Fibroblast of the aortic adventitia (primary cell): ENCODE results near the gene MAZ. TPM values are rescaled to one million over a fixed set of nuclear protein-coding genes. Genes with fewer than 3 reads are reported as not detected.

Source experiments
- DNase-seq: peaks from one replicate; pipeline ENCODE4 v3.0.0-alpha.2; 2010; ENCODE audit warnings: low read depth
- H3K4me3 ChIP-seq: 2 replicates; pipeline ENCODE4 v1.5.1; 2011; ENCODE audit warnings: low read depth, mild to moderate bottlenecking, control low read depth, low read length, moderate library complexity
- total RNA-seq: library from RNA; depleted of rRNA; stranded (reverse); fragments of >200 nt; gene quantifications from 2 replicates; pipeline ENCODE4 v1.2.3, GENCODE V29; 2012; ENCODE audit warnings: low replicate concordance
- TF ChIP-seq, protein P1 (sequence below): IDR thresholded peaks from 2 replicates; pipeline ENCODE4 v1.5.1; 2011; ENCODE audit warnings: mild to moderate bottlenecking, low read length, control low read depth, inconsistent platforms; ENCODE audit not compliant: insufficient read depth

MAZ gene
- total RNA-seq, 1 donor: 159 TPM

DNA sequence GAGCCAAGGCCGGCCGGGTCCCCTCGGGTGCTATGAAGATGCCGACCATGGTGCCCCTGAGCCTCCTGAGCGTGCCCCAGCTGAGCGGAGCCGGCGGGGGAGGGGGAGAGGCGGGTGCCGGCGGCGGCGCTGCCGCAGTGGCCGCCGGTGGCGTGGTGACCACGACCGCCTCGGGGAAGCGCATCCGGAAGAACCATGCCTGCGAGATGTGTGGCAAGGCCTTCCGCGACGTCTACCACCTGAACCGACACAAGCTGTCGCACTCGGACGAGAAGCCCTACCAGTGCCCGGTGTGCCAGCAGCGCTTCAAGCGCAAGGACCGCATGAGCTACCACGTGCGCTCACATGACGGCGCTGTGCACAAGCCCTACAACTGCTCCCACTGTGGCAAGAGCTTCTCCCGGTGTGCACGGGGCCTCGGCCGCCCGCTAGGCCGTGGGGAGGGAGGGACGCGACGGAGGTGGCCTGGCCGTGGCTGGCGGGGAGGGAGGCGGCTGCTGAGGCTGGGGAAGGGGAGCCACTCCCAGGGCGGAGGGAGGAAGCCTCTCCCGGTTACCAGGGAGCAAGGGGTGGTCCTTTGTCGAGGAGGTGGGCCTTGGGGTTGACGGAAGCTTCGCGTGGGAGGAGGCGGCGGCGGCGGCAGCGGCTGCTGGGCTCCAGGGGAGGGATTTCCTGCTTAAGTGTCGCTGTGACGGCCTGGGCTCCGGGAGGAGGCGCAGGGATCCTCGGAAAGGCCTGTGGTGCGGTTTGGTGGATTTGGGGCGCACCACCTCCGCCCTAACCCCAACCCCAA, 1.3 kb downstream of the MAZ start:
- peak; percentile 91 for DNase-seq
- TF ChIP-seq, protein P1, sequence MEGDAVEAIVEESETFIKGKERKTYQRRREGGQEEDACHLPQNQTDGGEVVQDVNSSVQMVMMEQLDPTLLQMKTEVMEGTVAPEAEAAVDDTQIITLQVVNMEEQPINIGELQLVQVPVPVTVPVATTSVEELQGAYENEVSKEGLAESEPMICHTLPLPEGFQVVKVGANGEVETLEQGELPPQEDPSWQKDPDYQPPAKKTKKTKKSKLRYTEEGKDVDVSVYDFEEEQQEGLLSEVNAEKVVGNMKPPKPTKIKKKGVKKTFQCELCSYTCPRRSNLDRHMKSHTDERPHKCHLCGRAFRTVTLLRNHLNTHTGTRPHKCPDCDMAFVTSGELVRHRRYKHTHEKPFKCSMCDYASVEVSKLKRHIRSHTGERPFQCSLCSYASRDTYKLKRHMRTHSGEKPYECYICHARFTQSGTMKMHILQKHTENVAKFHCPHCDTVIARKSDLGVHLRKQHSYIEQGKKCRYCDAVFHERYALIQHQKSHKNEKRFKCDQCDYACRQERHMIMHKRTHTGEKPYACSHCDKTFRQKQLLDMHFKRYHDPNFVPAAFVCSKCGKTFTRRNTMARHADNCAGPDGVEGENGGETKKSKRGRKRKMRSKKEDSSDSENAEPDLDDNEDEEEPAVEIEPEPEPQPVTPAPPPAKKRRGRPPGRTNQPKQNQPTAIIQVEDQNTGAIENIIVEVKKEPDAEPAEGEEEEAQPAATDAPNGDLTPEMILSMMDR: peak; percentile 58
- H3K4me3 ChIP-seq: peak overlapping the region; percentile 75

DNA sequence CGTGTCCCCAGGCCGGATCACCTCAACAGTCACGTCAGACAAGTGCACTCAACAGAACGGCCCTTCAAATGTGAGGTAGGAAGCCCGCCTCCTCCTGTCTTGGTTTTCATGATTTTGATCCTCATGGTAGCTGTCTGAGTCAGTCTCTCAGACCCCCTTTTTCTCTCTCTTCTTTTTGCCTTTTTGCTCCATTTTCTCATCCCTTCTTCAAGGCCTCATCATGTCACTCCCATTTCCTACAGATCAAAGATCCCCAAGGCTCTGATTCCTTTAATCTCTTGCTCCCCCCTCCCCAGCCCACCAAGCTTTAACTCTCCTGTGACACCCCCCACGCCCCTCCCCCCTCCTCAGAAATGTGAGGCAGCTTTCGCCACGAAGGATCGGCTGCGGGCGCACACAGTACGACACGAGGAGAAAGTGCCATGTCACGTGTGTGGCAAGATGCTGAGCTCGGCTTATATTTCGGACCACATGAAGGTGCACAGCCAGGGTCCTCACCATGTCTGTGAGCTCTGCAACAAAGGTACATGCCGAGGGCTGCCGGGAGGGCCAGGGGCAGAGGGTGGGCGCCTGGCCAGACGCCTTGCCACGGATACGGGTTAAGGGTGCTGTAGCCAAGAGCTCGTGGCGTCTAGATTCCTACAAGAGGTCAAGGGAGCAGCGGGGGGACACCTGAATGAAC, 2.0 kb downstream of the MAZ start:
- peak overlapping the region; percentile 75 for H3K4me3 ChIP-seq
- DNase-seq: no peak
- TF ChIP-seq, protein P1: no peak

DNA sequence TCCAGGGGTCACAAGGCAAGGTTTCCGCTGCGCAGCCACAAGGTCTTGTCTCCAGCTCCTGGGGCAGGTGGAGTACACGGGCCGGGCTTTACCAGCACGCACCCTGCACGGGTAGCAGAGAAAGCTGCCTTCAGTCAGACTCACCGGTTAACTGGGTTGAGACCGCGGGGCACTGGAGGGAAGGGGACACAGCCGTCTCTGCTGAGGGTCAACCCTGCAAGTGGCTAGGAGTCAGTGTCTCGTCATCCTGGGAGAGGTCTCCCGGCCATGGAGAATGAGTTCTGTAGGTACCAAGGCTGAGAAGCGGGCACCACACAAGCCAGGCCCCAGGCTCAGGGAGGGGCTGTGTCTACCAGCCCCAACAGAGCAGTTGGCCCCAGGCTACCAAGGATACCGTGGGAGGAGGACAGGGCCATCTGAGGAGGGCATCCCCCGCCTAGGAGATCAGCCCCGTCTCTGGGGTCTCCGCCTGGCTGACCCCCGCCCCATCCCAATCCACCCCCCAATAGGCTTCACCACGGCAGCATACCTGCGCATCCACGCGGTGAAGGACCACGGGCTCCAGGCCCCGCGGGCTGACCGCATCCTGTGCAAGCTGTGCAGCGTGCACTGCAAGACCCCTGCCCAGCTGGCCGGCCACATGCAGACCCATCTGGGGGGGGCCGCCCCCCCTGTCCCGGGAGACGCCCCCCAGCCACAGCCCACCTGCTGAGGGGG, 2.9 kb downstream of the MAZ start:
- DNase-seq: no peak
- peak overlapping the region; percentile 75 for H3K4me3 ChIP-seq

DNA sequence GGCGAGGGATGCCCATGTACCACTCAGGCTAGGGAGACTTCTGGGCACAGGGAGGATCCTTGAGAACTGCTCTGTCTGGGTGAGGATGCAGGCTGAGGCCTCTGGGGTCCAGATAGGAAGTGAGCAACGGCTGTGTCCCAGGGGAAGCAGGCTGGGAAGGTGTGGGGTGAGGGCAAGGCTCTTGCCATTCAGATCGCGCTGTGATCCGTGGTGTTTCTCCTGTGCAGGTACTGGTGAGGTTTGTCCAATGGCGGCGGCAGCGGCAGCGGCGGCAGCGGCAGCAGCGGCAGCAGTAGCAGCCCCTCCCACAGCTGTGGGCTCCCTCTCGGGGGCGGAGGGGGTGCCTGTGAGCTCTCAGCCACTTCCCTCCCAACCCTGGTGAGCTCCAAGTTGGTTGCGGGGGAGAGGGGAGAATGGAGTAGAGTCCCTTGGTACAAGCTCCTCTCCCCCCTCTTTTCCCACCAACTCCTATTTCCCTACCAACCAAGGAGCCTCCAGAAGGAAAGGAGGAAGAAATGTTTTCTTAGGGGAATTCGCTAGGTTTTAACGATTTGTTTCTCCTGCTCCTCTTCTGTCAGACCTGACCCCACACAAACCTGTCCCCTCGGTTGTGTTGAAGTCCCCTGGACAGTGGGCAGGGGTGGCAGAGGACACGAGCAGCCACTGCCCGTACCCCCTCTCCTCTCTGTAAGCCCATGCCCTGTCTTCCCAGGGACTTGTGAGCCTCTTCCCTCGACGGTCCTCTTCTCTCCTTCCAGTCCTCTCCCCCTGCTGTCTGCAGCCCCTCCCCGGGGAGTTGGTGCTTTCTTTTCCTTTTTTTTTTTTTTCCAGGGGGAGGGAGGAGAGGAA, 3.7 kb downstream of the MAZ start:
- DNase-seq: peak; percentile 15
- H3K4me3 ChIP-seq: peak overlapping the region; percentile 22
- TF ChIP-seq, protein P1: no peak

More for the DNA sequence above, 2.9 kb downstream of the MAZ start:
- TF ChIP-seq, protein P1: no peak

DNA sequence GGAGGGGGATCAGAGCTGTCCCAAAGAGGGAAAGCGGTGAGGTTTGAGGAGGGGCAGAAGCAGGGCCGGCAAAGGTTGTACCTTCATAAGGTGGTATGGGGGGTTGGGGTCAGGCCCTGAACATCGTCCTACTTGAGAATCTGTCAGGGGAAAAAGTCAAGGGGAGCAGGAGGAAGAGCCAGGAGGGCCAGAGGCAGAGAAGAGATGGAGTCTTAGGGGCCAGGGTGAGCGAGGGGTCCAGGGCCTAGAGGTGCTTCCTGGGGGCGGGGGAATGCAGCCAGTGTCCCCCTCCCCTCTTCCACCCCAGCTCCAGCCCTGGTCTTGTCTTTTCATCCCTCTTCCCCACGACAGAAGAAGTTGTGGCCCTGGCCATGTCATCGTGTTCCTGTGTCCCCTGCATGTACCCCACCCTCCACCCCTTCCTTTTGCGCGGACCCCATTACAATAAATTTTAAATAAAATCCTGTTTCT, 4.4 kb downstream of the MAZ start:
- TF ChIP-seq, protein P1: no peak
- no peak for DNase-seq
- peak overlapping the region; percentile 25 for H3K4me3 ChIP-seq
